CD4-positive, alpha-beta T cell treated with Interleukin-1 beta for 1 hour (primary cell): ENCODE data around the gene RIMBP2.

Experiments
- DNase-seq, 2 donors: peaks; one replicate each; pipeline ENCODE4 v3.0.0-alpha.2; 2020 to 2022

The RIMBP2 gene

DNA sequence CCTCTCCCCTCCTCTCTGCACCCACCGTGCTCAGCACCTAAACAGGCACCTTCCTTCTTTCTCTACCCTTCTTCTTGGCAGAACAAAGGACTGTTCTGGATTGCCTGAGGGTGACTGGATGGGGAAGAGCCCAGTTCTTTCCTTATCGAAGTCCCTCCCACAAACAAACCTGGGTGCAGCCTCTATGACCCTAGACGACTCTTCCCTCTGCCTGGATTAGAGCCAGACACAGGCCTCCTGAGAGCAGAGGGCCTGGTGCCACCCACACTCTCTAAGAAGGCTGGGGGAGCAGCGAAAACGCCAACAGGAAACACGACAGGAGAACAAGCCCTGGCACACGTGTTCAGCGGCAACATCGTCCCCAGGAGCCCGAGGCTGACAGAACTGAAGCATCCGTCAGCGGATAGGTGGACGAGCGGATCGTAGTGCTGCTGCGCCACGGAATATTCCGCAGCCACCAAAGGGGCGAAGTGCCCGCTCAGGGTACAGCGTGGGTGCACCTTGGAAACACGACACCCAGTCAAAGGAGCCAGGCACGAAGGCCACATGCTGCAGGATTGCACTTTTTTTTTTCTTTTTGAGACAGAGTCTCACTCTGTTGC, 38.0 kb downstream of the RIMBP2 start:
- DNase-seq, result no peak

DNA sequence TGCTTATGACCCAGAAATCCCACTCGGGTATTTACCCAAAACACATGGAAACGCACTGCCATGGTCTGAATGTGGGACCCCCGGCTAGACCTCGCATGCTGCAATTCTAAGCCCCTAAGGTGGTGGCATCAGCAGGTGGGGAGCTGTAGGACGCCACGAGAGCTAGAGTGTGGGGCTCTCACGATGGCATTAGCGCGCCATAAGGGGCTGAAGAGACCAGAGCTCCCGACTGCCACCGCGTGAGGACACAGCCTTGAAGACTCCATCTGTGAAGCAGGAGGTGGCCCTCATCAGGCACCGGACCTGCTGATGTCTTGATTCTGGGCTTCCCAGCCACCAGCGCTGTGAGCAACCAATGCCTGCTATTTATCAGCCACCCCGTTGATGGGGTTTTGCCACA, 40.3 kb downstream of the RIMBP2 start:
- no peak for DNase-seq

DNA sequence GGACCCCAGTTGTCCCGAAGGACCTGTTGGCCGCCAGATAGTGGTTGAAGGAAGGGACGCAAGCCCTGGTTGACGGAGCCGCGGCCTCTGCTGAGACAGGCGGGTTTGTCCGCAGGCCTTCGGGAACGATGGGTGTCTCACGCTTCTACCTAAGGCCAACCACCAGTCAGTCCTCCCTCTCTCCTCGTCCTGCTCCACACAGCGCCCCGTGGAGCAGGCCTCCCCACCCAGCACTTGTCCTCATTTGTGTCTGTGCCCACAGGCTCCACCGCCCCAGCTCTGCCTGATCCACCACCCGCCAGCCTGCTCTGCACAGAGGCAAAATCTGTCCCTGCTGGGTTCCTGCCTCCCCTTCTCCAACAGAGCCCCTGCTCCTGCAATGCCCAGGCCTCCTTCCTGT, 41.0 kb downstream of the RIMBP2 start:
- DNase-seq, result no peak

DNA sequence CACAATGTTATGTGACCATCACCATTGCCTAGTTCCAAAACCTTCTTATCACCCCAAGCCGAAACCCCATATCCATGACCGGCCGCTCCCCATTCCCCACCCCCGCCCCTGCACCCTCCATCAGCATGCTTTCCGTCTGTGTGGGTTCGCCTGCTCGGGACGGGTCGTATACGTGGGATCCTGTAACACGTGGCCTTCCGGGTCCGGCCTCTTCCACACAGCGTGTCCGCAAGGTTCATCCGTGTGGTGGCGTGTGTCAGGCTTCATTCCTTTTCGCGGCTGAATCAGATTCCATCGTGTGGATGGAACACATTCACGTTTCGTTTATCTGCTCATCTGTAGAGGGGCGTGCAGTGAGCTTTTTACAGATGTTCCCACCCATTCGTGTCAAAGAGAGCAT, 41.4 kb downstream of the RIMBP2 start:
- DNase-seq, result no peak

DNA sequence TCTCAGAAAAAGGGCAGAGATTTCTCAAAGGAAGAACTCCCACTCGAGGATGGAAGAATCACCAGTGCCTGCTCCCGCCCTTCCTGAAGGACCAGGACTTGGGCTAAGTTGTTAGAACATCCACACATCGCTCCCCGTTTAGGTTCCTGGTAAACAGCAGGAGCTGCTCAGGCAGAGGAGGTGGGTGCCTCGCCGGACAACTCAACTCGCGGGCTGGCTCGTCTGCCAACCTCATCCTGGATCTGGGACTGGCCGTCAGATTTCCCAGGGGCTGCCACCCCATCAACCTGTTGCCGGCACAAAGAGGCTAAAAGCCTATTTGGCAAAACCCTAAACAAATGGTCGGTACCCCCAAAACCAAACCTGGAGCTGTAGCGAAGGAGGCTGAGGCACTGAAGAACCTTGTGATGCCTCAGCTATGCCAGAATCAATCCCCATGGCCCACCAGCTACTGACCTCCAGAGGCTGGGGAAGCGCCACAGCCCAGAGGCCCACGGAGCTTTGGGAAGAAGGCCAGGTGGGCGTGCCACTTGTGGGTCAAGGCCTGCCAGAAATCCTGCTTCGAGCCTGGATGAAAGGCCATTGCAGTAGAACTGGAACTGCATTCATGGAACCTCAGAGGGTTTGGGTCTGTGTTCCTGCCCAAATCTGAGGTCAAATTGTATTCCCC, 42.9 kb downstream of the RIMBP2 start:
- no peak for DNase-seq

DNA sequence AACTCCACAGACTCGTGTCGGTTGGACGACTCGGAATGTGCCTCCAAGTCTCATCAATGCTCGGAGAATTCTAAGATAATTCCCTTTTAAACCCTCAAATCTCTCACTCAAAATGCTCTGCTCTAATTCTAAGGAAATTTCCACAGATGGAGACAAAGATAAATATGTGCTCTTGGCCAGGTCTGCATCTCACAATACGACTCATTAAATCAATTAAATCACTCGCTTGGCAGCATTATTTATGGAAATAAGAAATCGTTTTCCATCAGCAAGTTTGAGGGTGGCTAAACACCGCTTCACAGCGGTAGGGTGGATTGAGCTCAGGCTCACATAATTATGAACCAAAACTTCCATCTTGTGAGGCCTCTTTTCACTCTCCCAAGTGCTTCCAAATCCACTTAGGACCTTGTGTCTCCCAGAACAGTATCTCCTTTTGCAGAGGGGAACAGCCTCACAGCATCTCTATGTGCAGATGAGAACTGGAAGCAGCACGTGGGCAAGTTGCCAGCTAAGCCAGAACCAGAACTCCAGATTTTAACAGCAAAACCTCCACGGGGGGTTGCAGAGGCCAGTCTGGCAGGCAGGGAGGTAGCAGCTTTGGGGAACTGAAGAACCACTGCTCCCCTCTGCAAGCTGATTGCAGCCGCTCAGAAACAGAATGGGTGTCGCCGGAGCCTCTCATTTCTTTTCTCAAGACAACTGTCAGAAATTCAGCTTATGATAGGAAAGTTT, 43.8 kb downstream of the RIMBP2 start:
- no peak for DNase-seq

DNA sequence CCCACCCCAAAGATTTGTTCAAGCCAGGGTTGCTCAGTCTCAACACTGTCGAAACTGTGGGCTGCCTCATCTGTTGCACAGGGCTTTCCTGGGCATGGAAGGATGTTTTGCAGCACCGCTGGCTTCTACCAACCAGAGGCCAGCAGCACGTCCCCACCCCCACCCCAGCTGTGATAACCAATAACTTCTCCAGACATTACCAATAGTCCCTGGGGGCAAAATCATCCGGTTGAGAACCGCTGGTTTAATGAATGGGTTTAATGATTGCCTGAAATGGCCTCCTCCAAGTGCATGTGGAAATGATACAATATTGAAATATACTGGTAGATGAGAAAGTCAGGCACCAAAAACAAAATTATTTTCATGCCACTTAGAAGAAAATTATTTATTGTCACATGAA, 44.5 kb downstream of the RIMBP2 start:
- DNase-seq, result no peak

DNA sequence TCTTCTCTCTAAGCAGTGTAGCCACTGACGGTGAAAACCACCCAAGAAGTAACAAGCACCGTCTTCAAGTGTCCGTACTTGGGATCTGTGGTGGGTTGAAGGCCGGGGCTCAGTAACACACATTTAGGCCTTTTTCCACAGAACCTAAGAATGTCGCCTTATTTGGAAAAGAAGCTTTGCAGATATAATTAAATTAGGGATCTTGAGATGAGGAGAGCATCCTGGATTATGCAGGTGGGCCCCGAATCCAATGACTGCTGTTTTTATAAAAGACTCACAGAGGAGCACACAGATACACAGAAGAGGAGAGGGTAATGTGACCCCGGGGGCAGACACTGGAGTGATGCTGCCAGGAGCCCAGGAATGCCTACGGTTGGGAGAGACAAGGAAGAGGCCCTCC, 46.3 kb downstream of the RIMBP2 start:
- no peak for DNase-seq

DNA sequence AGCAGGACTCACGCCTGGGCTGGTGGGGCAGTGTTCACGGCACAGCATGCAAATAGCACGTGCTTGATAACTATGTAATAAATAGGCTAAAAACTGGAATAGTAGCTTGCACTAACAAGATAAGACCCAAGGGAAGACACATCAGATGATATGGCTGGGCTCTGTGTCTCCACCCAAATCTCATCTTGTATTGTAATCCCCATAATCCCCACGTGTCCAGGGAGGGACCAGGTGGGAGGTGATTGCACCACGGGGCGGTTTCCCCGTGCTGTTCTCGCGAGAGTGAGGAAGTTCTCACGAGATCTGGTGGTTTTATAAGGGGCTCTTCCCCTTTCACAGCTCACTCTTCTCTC, 46.9 kb downstream of the RIMBP2 start:
- DNase-seq, result no peak

DNA sequence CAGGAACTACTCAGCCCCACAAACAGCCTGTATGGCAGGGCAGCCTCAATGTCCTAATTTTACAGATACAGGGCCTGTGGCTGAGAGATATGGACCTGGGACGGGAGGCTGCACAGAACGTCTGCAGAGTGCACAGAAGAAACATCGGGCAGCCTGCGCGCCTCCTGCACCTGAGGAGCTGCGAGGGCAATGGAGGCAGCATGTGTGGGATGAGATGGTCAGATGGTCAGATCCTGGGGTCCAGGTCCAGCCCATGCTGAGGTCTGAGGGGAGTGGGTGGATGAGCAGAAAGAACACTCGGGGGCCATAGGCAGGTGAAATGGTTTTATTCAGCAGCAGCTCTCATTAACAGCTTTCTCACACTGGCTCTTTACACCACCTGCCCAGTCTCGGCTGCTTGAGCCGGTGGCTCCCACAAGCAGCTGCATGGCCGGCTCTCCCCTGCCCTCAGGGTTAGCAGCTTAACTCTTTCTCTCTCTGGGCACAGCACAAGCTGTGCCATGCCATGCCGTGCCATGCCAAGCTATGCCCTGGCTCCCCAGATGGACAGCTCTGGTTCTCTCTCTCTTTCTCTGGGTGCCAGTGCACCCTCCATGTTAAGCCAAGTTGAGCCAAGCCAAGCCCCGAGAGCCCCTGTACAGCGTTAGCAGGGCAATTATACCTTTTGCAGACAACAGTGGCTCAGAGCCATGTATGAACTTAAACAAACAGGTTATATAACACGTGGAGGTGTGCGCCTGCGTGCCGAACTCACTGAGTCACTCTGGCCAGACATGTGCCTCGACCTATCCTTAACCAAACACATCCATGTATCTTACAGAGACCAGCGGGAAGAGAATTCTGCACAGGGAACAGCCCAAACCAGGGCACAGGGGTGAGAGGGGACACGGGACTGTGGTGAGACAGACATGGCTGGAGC, 47.6 kb downstream of the RIMBP2 start:
- DNase-seq, result no peak

DNA sequence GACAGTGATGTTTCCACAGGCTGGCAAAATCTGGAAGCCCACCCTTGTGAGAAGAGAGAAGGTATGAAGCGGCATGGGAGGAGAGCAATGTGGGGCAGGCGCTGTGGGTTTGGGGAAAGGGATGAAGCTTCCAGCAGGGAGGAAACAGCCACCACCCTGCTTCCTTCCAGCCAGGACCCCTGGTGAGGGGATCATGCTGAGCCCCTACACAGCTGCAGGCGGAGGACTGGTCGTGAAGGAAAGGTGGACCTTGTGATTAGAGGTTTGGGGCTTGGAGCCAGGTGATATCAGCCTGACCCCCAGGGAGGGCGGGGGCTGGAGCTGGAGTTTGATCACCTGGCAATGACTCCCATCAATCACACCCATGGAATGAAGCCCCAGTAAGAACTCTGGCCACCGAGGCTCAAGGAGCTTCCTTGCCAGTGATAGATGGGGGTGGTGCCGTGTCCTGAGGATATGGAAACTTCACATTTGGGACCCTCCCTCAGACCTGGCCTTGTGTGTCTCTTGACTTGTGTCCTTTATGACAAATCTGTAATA, 48.6 kb downstream of the RIMBP2 start:
- no peak for DNase-seq

DNA sequence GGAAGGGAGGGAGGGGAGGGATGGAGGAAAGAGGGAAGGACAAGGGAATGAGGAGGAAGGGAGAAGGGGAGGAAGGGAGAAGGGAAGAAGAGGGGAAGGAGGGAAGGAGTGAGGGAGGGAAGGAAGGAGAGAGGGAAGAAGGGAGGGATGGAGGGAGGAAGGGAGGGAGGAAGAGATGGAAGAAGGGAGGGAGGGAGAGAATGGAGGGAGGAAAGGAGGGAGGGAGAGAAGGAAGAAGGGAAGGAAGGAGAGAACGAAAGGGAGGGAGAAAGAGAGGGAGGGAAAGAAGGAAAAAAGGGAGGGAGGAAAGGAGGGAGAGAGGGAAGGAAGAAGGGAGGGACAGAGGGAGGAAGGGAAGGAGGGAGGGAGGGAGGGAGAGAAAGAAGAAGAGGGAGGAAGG, 49.5 kb downstream of the RIMBP2 start:
- no peak for DNase-seq

DNA sequence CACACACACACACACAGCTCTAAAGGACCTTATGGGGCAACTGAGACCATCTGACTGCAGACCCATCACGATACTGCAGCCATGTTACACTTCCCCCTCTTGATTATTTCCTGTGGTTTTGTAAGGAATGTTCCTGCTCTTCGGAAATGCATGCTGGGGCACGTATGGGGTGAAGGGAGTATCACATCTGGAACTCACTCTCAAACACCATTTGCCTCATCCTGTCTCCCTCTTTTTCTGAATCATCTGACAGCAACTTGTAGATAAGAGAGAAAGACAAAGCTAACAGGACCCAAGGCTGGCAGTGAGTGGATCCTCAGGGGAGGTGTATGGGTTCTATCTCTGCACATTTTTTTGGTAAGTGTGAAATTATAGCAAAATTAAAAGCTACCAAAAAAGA, 50.3 kb downstream of the RIMBP2 start:
- no peak for DNase-seq

DNA sequence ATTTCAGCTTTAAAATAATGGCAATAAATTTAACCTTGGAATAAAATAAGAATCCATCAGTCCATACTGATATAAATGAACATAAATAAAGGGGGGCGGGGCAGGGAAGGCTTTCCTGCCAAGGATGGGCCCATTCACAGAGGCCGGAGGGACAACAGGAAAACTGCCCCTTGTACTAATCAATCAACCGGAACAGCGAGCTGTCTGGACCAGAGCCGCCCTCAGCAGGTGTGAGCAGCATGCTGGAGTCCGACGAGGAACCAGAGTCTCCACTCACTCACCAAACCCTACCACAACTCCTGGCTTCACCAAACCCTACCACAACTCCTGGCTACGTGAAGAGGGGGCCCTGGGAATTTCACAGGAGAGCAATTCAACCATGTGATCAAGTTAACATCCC, 51.3 kb downstream of the RIMBP2 start:
- DNase-seq, result no peak

DNA sequence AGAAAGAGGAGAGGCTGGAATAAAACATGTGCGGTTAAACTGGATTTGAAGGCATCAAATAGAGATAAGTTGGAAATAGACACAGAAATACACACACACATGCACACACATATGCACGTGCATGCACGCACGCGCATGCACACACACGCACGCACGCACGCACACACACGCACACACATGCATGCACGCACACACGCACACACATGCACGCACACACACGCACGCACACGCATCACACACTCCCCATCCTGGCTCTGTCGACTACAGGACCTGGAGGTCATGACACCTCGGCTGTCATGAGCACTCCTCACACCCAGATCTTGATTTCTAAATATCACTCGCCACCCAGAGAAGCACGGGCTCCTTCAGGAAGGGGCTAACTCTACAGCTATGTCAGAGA, 51.8 kb downstream of the RIMBP2 start:
- DNase-seq, result no peak

DNA sequence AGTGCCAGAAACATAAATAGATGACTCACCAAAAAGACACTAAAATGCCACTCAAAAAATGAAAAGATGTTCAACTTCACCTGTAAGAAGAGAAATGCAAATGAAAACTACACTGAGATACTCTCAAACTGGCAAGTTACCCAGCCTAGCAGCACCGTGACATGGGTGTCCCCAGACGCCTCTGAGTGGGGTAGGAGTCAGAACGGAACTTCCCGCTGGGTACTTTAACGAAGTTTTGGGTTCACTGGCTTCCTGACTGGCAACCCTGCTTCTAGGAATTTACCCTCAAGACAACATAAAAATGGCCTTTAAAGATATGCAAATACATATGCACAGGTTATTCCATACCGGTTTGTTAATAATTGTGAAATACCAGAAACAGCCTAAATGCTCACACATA, 52.6 kb downstream of the RIMBP2 start:
- DNase-seq, result no peak

DNA sequence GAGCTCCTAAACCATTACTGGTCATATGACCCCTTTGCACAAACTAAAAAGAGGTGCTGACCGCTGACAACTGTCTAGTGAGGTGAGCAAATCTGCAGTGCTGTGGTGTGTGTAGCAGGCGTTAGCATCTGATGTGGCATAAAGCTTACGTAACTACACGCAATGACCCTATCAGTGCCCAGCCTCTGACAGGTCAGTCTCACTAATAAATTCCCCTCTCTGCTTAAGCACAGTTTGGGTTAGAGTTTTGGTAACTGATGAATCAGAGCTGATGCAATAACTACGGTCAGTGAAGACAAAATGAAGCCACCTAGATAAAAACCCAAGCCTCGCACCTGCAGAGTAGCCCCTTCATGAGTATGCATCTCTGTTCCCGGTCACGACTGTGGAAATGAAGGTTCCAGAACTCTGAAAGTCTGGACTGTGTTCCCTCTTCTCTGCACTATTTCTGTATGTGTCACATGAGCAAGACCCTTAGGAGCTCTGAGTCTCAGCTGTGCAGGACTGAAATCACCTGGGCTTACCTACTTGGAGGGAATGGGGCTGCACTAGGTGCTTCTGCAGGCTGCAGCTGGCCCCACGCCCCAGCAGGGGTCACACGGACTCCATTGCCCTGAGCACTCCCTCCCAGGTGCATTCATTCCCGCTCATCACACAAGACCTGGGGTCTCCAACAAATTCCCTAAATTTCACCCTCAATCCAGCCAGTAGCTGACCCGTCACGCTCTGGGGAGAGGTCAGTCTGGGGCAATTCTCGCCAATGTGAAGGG, 54.4 kb downstream of the RIMBP2 start:
- no peak for DNase-seq

DNA sequence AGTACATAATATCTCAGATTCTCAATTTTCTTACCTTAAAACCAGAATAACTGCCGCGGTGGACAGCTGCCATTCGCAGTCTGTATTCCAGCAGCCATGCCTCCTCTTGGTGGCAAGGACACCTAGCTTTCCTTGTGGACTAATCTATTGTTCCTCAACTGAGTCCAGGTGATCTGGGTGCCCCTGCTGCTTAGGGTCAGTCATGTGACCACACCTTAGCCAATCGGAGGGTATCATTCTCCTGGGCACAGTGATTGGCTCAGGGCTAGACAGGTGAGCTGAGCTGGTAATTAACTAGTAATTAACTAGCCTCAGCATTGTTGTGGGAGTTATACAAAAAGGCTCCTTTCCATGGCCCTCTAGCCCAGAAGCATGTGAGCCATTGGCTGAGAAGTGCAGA, 55.0 kb downstream of the RIMBP2 start:
- DNase-seq, result no peak

DNA sequence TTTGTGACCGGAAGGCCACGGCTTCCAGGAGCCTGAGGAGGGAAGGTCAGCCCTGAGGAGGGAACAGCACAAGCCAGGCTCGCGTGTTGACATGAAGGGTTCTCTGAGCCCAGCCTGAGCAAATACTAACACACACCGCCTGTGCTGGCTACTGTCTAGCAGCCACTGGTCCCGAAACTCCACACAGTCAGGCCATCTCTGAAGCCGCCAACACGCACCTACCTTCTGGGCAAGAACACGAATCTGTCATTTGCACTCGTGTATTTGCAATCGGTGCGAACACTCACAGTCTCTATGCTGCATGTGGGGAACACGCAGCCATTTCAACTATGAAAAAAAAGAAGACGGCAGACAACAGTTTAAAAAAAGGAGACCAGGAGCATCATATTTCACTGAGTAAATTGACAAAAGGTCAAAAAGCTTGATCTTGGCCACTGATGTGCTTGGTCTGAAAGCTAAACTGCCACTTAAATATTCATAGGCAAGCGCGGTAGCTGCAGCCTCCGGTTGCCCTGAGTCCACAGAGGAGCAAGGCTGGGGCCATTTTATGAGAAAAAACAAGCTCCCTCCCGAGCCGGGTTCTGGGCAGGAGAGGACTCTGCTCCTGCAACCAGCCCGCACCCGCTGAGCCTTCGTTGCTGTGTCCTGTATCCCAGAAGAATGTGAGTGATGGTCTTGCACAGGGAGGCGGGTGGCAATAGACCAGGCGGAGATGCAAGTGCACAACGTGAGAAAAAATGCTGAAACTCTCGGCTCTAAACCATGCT, 57.8 kb downstream of the RIMBP2 start:
- no peak for DNase-seq

DNA sequence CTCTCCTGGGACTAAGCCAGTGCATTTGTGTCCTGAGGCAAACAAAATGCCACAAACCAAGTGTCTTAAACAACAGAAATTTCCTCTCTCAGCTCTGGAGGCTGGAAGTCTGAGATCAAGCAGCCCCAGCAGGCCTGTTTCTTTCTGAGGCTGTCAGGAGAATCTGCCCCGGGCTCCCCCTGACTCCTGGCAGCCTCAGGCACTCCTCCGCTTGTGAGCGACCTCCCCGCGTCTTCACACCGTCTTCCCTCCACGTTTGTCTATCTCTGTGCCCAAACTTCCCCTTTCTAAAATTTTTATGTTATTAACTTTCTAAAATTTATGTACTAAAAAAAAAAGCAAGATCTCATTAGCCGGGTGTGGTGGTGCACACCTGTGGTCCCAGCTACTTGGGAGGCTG, 59.7 kb downstream of the RIMBP2 start:
- DNase-seq, result no peak

DNA sequence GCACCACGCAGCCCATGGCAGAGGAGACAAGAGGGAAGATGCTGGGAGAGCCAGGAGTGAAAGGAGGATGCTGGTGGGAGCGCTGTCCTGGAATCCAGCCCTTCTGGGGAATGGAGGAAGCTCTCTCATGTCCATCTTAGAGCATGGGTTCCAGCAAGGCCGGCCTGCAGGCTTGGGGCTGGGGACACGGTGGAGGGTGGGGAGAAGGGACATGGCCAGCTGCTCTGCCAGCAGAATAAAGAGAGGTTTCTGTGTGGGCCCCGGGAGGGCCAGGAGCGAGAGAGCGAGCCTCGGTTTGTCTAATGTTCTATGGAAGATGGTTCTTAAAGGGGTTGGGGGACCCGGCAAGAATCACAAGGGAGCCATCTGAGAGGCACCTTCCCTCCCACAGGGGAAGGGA, 60.2 kb downstream of the RIMBP2 start:
- DNase-seq, result no peak

DNA sequence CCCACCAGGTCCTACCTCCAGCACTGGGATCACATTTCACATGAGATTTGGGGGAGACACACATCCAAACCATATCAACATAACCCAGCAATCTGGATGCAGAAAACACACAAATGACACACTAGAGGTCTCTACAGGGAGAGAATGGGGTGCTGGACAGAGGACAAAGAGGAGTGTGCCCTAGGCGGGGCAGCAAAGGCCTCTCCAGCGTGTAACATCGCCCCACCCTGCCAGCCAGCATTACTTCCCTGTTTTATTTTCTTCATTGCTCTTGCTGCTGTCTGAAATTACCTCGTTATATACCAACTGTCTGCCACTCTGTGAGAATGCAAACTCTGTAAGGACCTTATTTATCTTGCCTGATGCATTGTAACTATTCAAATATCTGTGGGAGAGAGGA, 61.1 kb downstream of the RIMBP2 start:
- no peak for DNase-seq
